Left ventricle myocardium inferior (tissue), 1 donor: ENCODE data around the gene CSNK2B. TPM values are rescaled to one million over a fixed set of nuclear protein-coding genes. Genes with fewer than 3 reads are reported as not detected.
"Not testable (repeated sequence)": the region's sequence is repeated elsewhere in the genome, so short reads cannot be mapped to it uniquely, and the experiment has no call there.

Experiments used
- DNase-seq: peaks from one replicate; pipeline ENCODE4 v3.0.0-alpha.2; 2020
- H3K27ac ChIP-seq: fragments of 200-600 bp; replicated peaks from 2 replicates; pipeline ENCODE4 v1.8.0; 2021
- H3K27me3 ChIP-seq: fragments of 200-600 bp; 2 replicates; pipeline ENCODE4 v1.8.0; 2021; ENCODE audit warnings: low read depth
- H3K36me3 ChIP-seq: fragments of 200-600 bp; 2 replicates; pipeline ENCODE4 v1.8.0; 2021
- H3K4me1 ChIP-seq: fragments of 200-600 bp; 2 replicates; pipeline ENCODE4 v1.8.0; 2021
- H3K4me3 ChIP-seq: fragments of 200-600 bp; 2 replicates; pipeline ENCODE4 v1.8.0; 2021; ENCODE audit warnings: mild to moderate bottlenecking, moderate library complexity
- H3K9me3 ChIP-seq: fragments of 200-600 bp; replicated peaks from 2 replicates; pipeline ENCODE4 v1.8.0; 2021
- CTCF ChIP-seq: fragments of 200-600 bp; IDR thresholded peaks from 2 replicates; pipeline ENCODE4 v1.8.0; 2021; ENCODE audit warnings: antibody characterized with exemption, mild to moderate bottlenecking, borderline replicate concordance
- intact Hi-C: fragments of 100-400 bp; cut with micrococcal nuclease; formaldehyde crosslinking; loops from one replicate; pipeline ENCODE4 v1.11.0; 2022
- total RNA-seq: library from RNA; stranded (reverse); fragmentation: NEBNext Ultra II Directional; extraction: Animal tissue kit (Norgen Biotek cat#: 25700); gene quantifications from one replicate; pipeline ENCODE4 v1.2.1, GENCODE V29; 2021
- donor health status: DM: no; HTN: yes; CAD: no; lungs with severe emphysema.

Gene CSNK2B
- total RNA-seq, 1 donor from 2014 or later = 105 TPM

GRCh38 chr6:31706599-31706998, 40.7 kb downstream of the CSNK2B start, which contains the start of gene LY6G6F:
LY6G6F (plus strand) TSS chr6:31706866; CDS start chr6:31706907, 41 bp downstream.
- no peak for TF ChIP-seq CTCF
- Histone ChIP-seq H3K4me3 (no peak within 1 kb of the TSS), H3K4me1 (peaks cover 21% of the 10 kb centered on the region), H3K9me3 (no peaks in the 10 kb centered on the region), H3K27me3 (peaks cover 9% of the 10 kb centered on the region), H3K36me3 (no peaks in the 10 kb centered on the region), H3K27ac (no peak within 1 kb of the TSS)
- DNase-seq = no peak
- intact Hi-C loops = no loop called here

GRCh38 chr6:31707701-31708100, 41.8 kb downstream of the CSNK2B start:
- Histone ChIP-seq H3K4me1 (peaks cover 10% of the 10 kb centered on the region), H3K9me3 (no peaks in the 10 kb centered on the region), H3K27me3 (peaks cover 9% of the 10 kb centered on the region), H3K36me3 (no peaks in the 10 kb centered on the region), H3K27ac (no peak overlapping the region), H3K4me3 (no peak overlapping the region)
- intact Hi-C loops = no loop called here
- no peak for DNase-seq
- no peak for TF ChIP-seq CTCF

- Histone ChIP-seq H3K36me3 (no peaks in the 10 kb centered on the region), H3K4me1 (peaks cover 6% of the 10 kb centered on the region), H3K9me3 (no peaks in the 10 kb centered on the region), H3K27ac (no peak overlapping the region), H3K4me3 (no peak overlapping the region), H3K27me3 (peaks cover 9% of the 10 kb centered on the region)
- no peak for DNase-seq
- TF ChIP-seq CTCF = no peak
- intact Hi-C loops = no loop called here
Measured at GRCh38 chr6:31708224-31708623, 42.3 kb downstream of the CSNK2B start.

GRCh38 chr6:31709157-31709556, 43.3 kb downstream of the CSNK2B start:
- H3K36me3 ChIP-seq, H3K27ac ChIP-seq, H3K4me1 ChIP-seq, H3K9me3 ChIP-seq, H3K27me3 ChIP-seq, intact Hi-C loops, DNase-seq, H3K4me3 ChIP-seq: not testable (repeated sequence)

GRCh38 chr6:31710523-31711219, 44.8 kb downstream of the CSNK2B start:
- Histone ChIP-seq H3K9me3 (no peaks in the 10 kb centered on the region), H3K36me3 (no peaks in the 10 kb centered on the region), H3K4me1 (no peaks in the 10 kb centered on the region), H3K4me3 (no peak overlapping the region), H3K27me3 (peaks cover 9% of the 10 kb centered on the region), H3K27ac (no peak overlapping the region)
- DNase-seq = no peak
- intact Hi-C loops = no loop called here
- TF ChIP-seq CTCF = no peak

- no peaks in the 10 kb centered on the region for H3K36me3 ChIP-seq
- H3K4me1 ChIP-seq = no peaks in the 10 kb centered on the region
- no peak for TF ChIP-seq CTCF
- H3K9me3 ChIP-seq = no peaks in the 10 kb centered on the region
- H3K27me3 ChIP-seq = peaks cover 9% of the 10 kb centered on the region
- H3K27ac ChIP-seq = no peak overlapping the region
- no peak for DNase-seq
- no peak overlapping the region for H3K4me3 ChIP-seq
- intact Hi-C loops = no loop called here
Measured at GRCh38 chr6:31711233-31711632, 45.4 kb downstream of the CSNK2B start.
